T follicular helper cell (primary cell): ENCODE measurements around the gene ZNF496.
"Not testable (repeated sequence)": the region's sequence is repeated elsewhere in the genome, so short reads cannot be mapped to it uniquely, and the experiment has no call there.

Experiments used
- DNase-seq: peaks from one replicate; pipeline ENCODE4 v3.0.0-alpha.2; 2020; ENCODE audit warnings: low read depth

ZNF496 gene

GRCh38 chr1:247291833-247292561 is 39.7 kb downstream of the ZNF496 start:
- no peak for DNase-seq

GRCh38 chr1:247291161-247291560 is 40.5 kb downstream of the ZNF496 start:
- DNase-seq: no peak

- DNase-seq: no peak
These were observed 41.1 kb downstream of the ZNF496 start for GRCh38 chr1:247290576-247290975.

- not testable (repeated sequence) for DNase-seq
These were observed 42.3 kb downstream of the ZNF496 start for GRCh38 chr1:247289274-247289892.

DNA sequence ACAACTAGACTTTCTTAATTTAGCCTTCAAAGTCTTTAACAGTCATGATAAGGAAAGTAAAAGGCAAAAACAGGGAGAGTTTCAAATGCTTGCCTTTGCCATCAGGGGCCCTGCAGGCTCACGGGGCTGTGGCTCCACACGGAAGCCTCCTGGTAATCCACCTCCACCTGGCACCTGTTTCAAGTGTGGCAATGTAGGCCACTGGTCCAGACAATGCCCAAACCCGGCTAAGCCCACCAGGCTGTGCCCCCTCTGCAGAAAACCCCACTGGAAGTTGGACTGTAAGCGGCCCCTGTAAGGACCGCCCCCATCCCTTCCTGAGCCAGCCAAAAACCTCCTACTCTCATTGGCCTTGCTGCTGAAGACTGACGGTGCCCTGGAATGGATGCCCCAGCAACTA is 43.3 kb downstream of the ZNF496 start:
- DNase-seq: no peak

DNA sequence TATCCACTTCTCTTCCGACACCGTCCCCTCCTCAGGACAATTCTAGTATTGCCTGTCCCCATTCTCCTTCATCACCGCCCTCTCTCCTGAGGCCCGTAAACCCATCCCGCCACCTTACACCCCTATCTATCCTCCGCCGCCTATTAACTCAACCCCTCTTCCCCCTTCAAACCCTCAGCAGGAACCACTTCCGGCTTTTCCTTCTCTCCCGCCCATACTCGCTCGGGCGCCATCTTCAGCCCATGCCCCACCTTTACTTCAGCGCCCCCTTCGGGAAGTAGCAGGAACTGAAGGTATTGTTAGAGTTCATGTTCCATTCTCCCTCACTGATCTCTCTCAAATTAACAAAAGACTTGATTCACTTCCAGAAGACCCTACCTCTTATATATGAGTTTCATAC is 44.2 kb downstream of the ZNF496 start:
- DNase-seq: no peak

GRCh38 chr1:247286134-247286670 is 45.5 kb downstream of the ZNF496 start:
- DNase-seq: no peak

GRCh38 chr1:247281001-247281574 is 50.6 kb downstream of the ZNF496 start:
- no peak for DNase-seq

GRCh38 chr1:247277191-247277590 is 54.5 kb downstream of the ZNF496 start:
- no peak for DNase-seq

GRCh38 chr1:247274605-247275256 is 56.9 kb downstream of the ZNF496 start:
- DNase-seq: no peak

- DNase-seq: no peak
These were observed 58.7 kb downstream of the ZNF496 start for GRCh38 chr1:247273013-247273412.

DNA sequence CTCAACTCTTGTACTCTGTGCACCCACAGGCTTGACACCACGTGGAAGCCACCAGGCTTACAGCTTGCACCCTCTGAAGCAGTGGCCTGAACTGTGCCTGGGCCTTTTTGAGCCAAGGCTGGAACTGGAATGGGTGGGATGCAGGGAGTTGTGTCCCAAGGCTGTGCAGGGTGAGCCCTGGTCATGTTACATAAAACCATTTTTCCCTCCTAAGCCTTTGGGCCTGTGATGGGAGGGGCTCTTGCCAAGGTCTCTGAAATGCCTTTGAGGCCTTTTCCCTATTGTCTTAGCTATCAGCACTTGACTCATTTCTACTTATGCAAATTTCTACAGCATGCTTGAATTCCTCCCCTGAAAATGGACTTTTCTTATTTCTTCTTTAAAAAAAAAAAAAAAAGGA is 61.7 kb downstream of the ZNF496 start:
- DNase-seq: no peak

DNA sequence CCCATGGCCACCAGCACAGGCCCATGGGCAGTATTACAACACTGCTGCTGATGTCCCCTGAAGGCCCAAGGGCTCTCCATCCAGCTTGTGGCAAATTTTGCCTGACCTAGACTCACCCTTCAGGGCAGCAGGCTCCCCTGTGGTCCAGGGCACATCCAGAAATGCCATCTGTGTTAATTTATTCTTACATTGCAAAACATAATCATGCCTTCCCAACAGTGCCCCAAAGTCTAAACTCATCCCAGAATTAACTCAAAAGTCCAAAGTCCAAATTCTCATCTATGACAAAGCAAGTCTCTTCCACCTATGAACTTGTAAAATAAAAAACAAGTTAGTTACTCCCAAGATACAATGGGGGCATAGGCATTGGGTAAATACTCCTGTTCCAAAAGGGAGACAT is 62.5 kb downstream of the ZNF496 start:
- no peak for DNase-seq

DNA sequence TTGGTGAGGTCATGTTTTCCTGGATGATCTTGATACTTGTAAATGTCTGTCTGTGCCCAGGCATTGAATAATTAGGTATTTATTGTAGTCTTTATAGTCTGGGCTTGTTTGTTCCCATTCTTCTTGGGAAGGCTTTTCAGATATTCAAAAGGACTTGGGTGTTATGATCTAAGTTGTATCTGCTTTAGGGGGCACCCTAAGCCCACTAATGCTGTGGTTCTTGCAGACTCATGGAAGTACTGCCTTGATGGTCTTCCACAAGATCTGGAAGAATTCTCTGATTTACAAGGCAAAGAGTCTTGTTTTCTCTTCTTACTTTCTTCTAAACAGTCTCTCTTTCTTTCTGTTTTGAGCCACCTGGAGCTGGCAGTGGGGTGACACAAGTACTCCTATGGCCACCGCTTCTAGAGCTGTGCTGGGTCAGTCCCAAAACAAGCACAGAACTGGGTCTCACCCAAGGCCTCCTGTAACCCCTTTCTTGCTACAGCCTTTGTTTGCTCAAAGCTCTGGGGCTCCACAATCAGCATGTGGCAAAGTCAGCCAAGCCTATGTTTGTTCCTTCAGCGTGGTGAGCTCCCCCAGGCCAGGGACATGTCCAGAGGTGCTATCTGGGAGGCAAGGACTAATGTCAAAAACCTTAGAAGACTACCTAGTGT is 63.1 kb downstream of the ZNF496 start:
- DNase-seq: no peak

- no peak for DNase-seq
These were observed 65.6 kb downstream of the ZNF496 start for GRCh38 chr1:247266053-247266452.

- DNase-seq: not testable (repeated sequence)
These were observed 75.9 kb downstream of the ZNF496 start, which contains the start of gene VN1R5 for GRCh38 chr1:247255772-247256171. TSS of gene VN1R5 (plus strand) at chr1:247256072.

GRCh38 chr1:247247568-247247967 is 84.1 kb downstream of the ZNF496 start:
- no peak for DNase-seq
